ENCODE measurements around the gene MAN1C1.
"Not testable (repeated sequence)": the region's sequence is repeated elsewhere in the genome, so short reads cannot be mapped to it uniquely, and the experiment has no call there.

MAN1C1 gene

GRCh38 chr1:25694167-25695007, 77.8 kb downstream of the MAN1C1 start:
- no peak overlapping the region for H3K4me3 ChIP-seq (ENCODE audit: low read depth, low read length)

- H3K4me3 ChIP-seq (ENCODE audit: low read depth, low read length) = no peak overlapping the region
Measured at GRCh38 chr1:25695090-25695770, 78.6 kb downstream of the MAN1C1 start.

- no peak overlapping the region for H3K4me3 ChIP-seq (ENCODE audit: low read depth, low read length)
Measured at GRCh38 chr1:25695771-25696311, 79.2 kb downstream of the MAN1C1 start.

GRCh38 chr1:25696643-25697042, 80.1 kb downstream of the MAN1C1 start:
- not testable (repeated sequence) for H3K4me3 ChIP-seq (ENCODE audit: low read depth, low read length)

GRCh38 chr1:25697435-25698217, 81.0 kb downstream of the MAN1C1 start:
- no peak overlapping the region for H3K4me3 ChIP-seq (ENCODE audit: low read depth, low read length)

- H3K4me3 ChIP-seq (ENCODE audit: low read depth, low read length) = no peak overlapping the region
Measured at GRCh38 chr1:25698252-25698651, 81.7 kb downstream of the MAN1C1 start.

- H3K4me3 ChIP-seq (ENCODE audit: low read depth, low read length) = not testable (repeated sequence)
Measured at GRCh38 chr1:25699059-25699458, 82.5 kb downstream of the MAN1C1 start.

- no peak overlapping the region for H3K4me3 ChIP-seq (ENCODE audit: low read depth, low read length)
Measured at GRCh38 chr1:25699500-25700143, 83.0 kb downstream of the MAN1C1 start.

GRCh38 chr1:25700144-25700523, 83.5 kb downstream of the MAN1C1 start:
- no peak overlapping the region for H3K4me3 ChIP-seq (ENCODE audit: low read depth, low read length)

GRCh38 chr1:25700626-25701025, 84.0 kb downstream of the MAN1C1 start:
- no peak overlapping the region for H3K4me3 ChIP-seq (ENCODE audit: low read depth, low read length)

GRCh38 chr1:25701030-25701785, 84.6 kb downstream of the MAN1C1 start:
- H3K4me3 ChIP-seq (ENCODE audit: low read depth, low read length) = no peak overlapping the region

- no peak overlapping the region for H3K4me3 ChIP-seq (ENCODE audit: low read depth, low read length)
Measured at GRCh38 chr1:25702101-25702775, 85.6 kb downstream of the MAN1C1 start.

- H3K4me3 ChIP-seq (ENCODE audit: low read depth, low read length) = no peak overlapping the region
Measured at GRCh38 chr1:25703041-25703440, 86.5 kb downstream of the MAN1C1 start.

GRCh38 chr1:25703671-25704266, 87.2 kb downstream of the MAN1C1 start:
- H3K4me3 ChIP-seq (ENCODE audit: low read depth, low read length) = no peak overlapping the region

- no peak overlapping the region for H3K4me3 ChIP-seq (ENCODE audit: low read depth, low read length)
Measured at GRCh38 chr1:25704267-25704691, 87.7 kb downstream of the MAN1C1 start.

GRCh38 chr1:25705699-25706098, 89.1 kb downstream of the MAN1C1 start:
- H3K4me3 ChIP-seq (ENCODE audit: low read depth, low read length) = no peak overlapping the region

GRCh38 chr1:25706146-25707089, 89.8 kb downstream of the MAN1C1 start:
- no peak overlapping the region for H3K4me3 ChIP-seq (ENCODE audit: low read depth, low read length)
